Measurements from ENCODE around the gene TPSD1.
"Not testable (repeated sequence)": the region's sequence is repeated elsewhere in the genome, so short reads cannot be mapped to it uniquely, and the experiment has no call there.

The TPSD1 gene

GRCh38 chr16:1265090-1265630 lies 9.3 kb downstream of the TPSD1 start:
- no peak for FAIRE-seq
- no peak for DNase-seq (ENCODE audit: insufficient read length, low spot score)
- TF ChIP-seq POLR2AphosphoS5 (IDR thresholded peaks at IDR 0.05; ENCODE audit: low read depth, low read length) (no peak), TAF1 (IDR thresholded peaks at IDR 0.05; ENCODE audit: low read depth, low read length) (no peak), SPI1 (IDR thresholded peaks at IDR 0.05; ENCODE audit: low read depth, low read length) (no peak), POU2F2 (IDR thresholded peaks at IDR 0.05; ENCODE audit: low read depth, low read length) (no peak), POLR2A (IDR thresholded peaks at IDR 0.05; ENCODE audit: low read depth, low read length) (no peak), PAX5 (IDR thresholded peaks at IDR 0.05; ENCODE audit: insufficient read depth, low read length, severe bottlenecking) (no peak)

GRCh38 chr16:1265826-1266225 lies 10.0 kb downstream of the TPSD1 start:
- FAIRE-seq (no peak), DNase-seq (ENCODE audit: insufficient read length, low spot score) (no peak)
- TF ChIP-seq TAF1 (IDR thresholded peaks at IDR 0.05; ENCODE audit: low read depth, low read length) (no peak), POU2F2 (IDR thresholded peaks at IDR 0.05; ENCODE audit: low read depth, low read length) (no peak), SPI1 (IDR thresholded peaks at IDR 0.05; ENCODE audit: low read depth, low read length) (no peak), POLR2A (IDR thresholded peaks at IDR 0.05; ENCODE audit: low read depth, low read length) (no peak), PAX5 (IDR thresholded peaks at IDR 0.05; ENCODE audit: insufficient read depth, low read length, severe bottlenecking) (no peak), POLR2AphosphoS5 (IDR thresholded peaks at IDR 0.05; ENCODE audit: low read depth, low read length) (no peak)

GRCh38 chr16:1269418-1269817 lies 13.5 kb downstream of the TPSD1 start:
- FAIRE-seq; DNase-seq (ENCODE audit: insufficient read length, low spot score): not testable (repeated sequence)

- TF ChIP-seq SPI1 (IDR thresholded peaks at IDR 0.05; ENCODE audit: low read depth, low read length): no peak
- no peak for TF ChIP-seq POU2F2 (IDR thresholded peaks at IDR 0.05; ENCODE audit: low read depth, low read length)
- no peak for TF ChIP-seq TAF1 (IDR thresholded peaks at IDR 0.05; ENCODE audit: low read depth, low read length)
- no peak for TF ChIP-seq PAX5 (IDR thresholded peaks at IDR 0.05; ENCODE audit: insufficient read depth, low read length, severe bottlenecking)
- no peak for TF ChIP-seq POLR2AphosphoS5 (IDR thresholded peaks at IDR 0.05; ENCODE audit: low read depth, low read length)
- TF ChIP-seq POLR2A (IDR thresholded peaks at IDR 0.05; ENCODE audit: low read depth, low read length): no peak
- FAIRE-seq (no peak), DNase-seq (ENCODE audit: insufficient read length, low spot score) (no peak)
Measured at GRCh38 chr16:1271380-1271723, 15.5 kb downstream of the TPSD1 start.

- DNase-seq (ENCODE audit: insufficient read length, low spot score); FAIRE-seq: not testable (repeated sequence)
Measured at GRCh38 chr16:1271724-1272413, 16.0 kb downstream of the TPSD1 start.

- DNase-seq (ENCODE audit: insufficient read length, low spot score) (no peak), FAIRE-seq (no peak)
- TF ChIP-seq PAX5 (IDR thresholded peaks at IDR 0.05; ENCODE audit: insufficient read depth, low read length, severe bottlenecking): no peak
- TF ChIP-seq POLR2AphosphoS5 (IDR thresholded peaks at IDR 0.05; ENCODE audit: low read depth, low read length): no peak
- no peak for TF ChIP-seq POU2F2 (IDR thresholded peaks at IDR 0.05; ENCODE audit: low read depth, low read length)
- no peak for TF ChIP-seq POLR2A (IDR thresholded peaks at IDR 0.05; ENCODE audit: low read depth, low read length)
- TF ChIP-seq SPI1 (IDR thresholded peaks at IDR 0.05; ENCODE audit: low read depth, low read length): no peak
- no peak for TF ChIP-seq TAF1 (IDR thresholded peaks at IDR 0.05; ENCODE audit: low read depth, low read length)
Measured at GRCh38 chr16:1272453-1273198, 16.8 kb downstream of the TPSD1 start.

GRCh38 chr16:1273816-1274215 lies 17.9 kb downstream of the TPSD1 start:
- no peak for TF ChIP-seq POU2F2 (IDR thresholded peaks at IDR 0.05; ENCODE audit: low read depth, low read length)
- no peak for TF ChIP-seq SPI1 (IDR thresholded peaks at IDR 0.05; ENCODE audit: low read depth, low read length)
- TF ChIP-seq POLR2A (IDR thresholded peaks at IDR 0.05; ENCODE audit: low read depth, low read length): no peak
- TF ChIP-seq TAF1 (IDR thresholded peaks at IDR 0.05; ENCODE audit: low read depth, low read length): no peak
- no peak for TF ChIP-seq PAX5 (IDR thresholded peaks at IDR 0.05; ENCODE audit: insufficient read depth, low read length, severe bottlenecking)
- no peak for TF ChIP-seq POLR2AphosphoS5 (IDR thresholded peaks at IDR 0.05; ENCODE audit: low read depth, low read length)
- no peak for FAIRE-seq
- DNase-seq (ENCODE audit: insufficient read length, low spot score): no peak

- FAIRE-seq (no peak), DNase-seq (ENCODE audit: insufficient read length, low spot score) (no peak)
- TF ChIP-seq POLR2AphosphoS5 (IDR thresholded peaks at IDR 0.05; ENCODE audit: low read depth, low read length): no peak
- TF ChIP-seq PAX5 (IDR thresholded peaks at IDR 0.05; ENCODE audit: insufficient read depth, low read length, severe bottlenecking): no peak
- TF ChIP-seq SPI1 (IDR thresholded peaks at IDR 0.05; ENCODE audit: low read depth, low read length): no peak
- TF ChIP-seq POU2F2 (IDR thresholded peaks at IDR 0.05; ENCODE audit: low read depth, low read length): no peak
- TF ChIP-seq POLR2A (IDR thresholded peaks at IDR 0.05; ENCODE audit: low read depth, low read length): no peak
- TF ChIP-seq TAF1 (IDR thresholded peaks at IDR 0.05; ENCODE audit: low read depth, low read length): no peak
Measured at GRCh38 chr16:1274767-1275166, 18.9 kb downstream of the TPSD1 start.

- TF ChIP-seq SPI1 (IDR thresholded peaks at IDR 0.05; ENCODE audit: low read depth, low read length) (no peak), POLR2A (IDR thresholded peaks at IDR 0.05; ENCODE audit: low read depth, low read length) (no peak), POU2F2 (IDR thresholded peaks at IDR 0.05; ENCODE audit: low read depth, low read length) (no peak), TAF1 (IDR thresholded peaks at IDR 0.05; ENCODE audit: low read depth, low read length) (no peak), PAX5 (IDR thresholded peaks at IDR 0.05; ENCODE audit: insufficient read depth, low read length, severe bottlenecking) (no peak), POLR2AphosphoS5 (IDR thresholded peaks at IDR 0.05; ENCODE audit: low read depth, low read length) (no peak)
- FAIRE-seq: no peak
- DNase-seq (ENCODE audit: insufficient read length, low spot score): no peak
Measured at GRCh38 chr16:1275791-1276579, 20.1 kb downstream of the TPSD1 start.
